Hematopoietic multipotent progenitor cell treated with erythropoietin and hydrocortisone succinate and interleukin-3 and kit ligand, for 4 days (in vitro differentiated cells): ENCODE data around the gene TSC22D2.
"Not testable (repeated sequence)": the region's sequence is repeated elsewhere in the genome, so short reads cannot be mapped to it uniquely, and the experiment has no call there.

ENCODE experiments used
- DNase-seq: peaks from one replicate; pipeline ENCODE4 v3.0.0-alpha.2; 2015

The TSC22D2 gene

DNA sequence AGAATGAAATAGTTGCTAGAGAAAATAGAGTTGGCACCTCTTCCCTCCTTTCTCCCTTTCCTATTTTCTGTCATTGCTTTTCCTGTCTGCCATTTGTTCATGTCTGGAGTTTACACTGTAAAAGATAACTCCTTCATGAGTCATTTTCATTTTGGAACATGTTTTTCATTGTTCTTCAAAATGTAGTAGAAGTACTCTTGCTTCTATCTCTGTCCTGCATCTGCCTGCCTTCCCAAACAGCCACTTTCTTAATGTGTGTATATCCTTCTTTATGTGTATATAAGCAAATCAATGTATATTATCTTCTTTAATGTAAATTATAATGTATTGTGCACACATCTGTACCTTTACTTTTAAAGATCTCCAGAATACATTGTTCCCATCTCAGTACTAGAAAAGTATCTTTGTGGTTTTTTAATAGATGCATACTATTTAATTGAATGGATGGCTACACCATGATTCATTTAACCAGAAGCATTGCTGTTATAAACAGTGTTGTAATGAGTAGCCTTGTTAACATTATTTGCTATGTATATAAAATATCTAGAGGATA, 41.1 kb downstream of the TSC22D2 start:
- DNase-seq, result peak; percentile 68

DNA sequence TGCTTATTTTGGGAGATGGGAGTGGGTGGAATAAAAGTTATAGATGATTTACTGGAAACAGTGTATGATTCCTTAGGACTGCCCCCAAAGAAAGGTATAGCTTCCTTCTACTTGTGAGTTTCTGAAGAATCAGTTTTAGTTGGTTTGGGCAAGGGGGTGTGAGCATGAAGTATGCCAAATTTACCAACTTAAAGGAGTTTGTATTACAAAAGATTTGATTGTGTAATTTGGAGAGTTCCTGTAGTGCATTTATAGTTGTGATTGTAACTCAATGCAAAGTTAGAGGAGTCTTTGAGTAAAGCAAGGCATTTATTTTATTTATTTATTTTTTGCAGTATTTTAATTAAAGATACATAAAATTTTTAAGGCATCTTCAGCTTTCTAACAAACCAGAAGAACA, 42.8 kb downstream of the TSC22D2 start:
- peak; percentile 73 for DNase-seq

DNA sequence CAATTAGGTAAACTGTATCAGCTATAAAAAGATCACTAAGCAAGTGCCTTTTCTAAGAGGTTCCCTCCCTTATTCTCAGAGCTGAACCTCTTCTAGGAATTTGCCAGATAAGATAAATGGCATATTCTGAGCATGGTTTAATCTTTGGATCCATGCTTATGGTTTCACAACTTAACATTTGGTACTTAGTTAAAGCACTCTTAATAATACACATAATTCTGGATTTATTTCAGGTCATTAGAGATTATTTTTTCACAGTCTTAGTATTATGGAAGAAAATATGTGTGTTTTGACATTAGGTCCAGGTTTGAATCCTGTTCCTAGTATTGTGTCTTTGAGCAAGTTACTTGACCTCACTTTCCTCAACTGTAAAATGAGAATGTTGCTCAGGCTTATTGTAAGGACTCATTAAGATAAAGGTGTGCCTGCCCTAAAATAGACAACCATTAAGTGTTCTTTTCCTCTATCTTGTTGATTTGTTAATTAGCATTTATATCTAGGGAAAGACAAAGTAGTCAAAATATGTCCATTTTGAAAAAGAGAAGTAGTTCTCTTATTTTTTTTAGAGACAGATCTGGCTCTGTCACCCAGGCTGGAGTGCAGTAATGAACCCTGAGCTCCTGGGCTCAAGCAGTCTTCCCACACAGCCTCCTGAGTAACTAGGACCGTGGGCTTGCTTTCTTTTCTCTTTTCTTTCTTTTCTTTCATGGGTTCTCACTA, 43.4 kb downstream of the TSC22D2 start:
- peak; percentile 86 for DNase-seq

DNA sequence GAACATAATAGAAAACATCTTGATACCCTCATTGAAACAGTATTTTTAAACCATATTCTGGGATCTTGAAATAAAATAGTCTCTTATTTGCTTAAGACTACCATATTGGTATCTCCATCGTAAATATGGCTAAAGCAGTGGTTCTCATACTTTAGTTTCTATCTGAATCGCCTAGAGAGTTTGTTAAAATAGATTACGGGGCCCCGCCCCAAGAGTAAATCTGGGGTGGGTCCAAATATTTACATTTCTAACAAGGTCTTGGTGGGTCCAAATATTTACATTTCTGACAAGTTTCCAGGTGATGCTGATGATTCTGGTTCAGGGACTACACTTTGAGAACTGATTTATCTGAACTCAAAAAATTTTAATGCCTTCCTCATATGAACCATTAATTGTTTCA, 45.3 kb downstream of the TSC22D2 start:
- no peak for DNase-seq

DNA sequence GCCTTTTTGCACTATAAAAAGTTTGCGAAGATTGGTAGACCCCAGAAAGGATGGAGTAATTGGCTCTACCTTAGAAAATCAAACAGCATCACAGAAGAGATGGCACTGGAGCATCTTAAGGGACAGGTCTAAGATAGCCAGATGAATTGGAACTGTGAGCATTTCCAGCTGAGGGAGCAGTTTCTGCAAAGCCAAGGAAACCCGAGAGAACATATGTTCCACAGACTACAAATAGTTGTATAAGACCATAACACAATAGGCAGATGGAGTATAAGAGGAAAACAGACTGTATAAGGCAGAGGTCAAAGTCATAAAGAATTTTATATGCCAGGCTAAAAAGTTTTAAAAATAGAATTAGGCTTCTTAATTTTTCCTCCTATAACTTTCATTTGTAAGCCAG, 46.0 kb downstream of the TSC22D2 start:
- DNase-seq, result no peak

DNA sequence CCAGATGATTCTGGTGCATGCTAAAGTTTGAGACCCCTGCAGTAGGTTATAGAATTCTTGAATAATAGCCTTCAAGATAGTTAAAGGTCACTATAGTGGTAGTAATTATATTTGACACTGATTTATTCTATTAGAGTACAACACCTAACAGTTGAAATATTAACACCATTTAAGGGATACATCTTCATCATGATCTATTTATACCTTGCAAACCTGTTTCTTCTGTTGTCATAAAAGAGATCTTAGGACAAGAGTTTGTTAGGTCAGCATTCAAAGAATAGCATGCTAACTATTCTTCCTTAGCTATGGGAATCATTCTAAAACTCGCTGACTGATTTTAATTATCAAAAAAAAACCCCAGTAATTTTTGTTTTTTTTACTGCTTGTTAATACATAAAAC, 46.5 kb downstream of the TSC22D2 start:
- no peak for DNase-seq

DNA sequence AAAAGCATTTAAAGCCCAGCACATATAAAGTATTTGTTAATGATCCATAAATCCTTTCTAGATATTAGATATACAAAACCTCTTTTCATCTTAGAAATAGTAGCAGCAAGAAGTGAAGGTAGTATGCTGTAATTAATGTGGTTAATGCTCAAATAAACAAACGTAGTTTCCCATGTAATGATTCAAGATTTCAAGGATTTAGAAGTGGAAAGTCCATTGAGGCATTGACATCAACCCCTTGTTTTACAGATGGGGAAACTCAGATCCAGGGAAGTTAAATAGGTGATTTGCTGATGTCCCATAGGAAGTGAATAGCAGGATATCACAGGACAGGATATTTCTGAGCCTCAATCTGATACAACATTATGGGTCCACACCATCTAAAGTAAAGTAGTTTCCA, 47.2 kb downstream of the TSC22D2 start:
- DNase-seq, result no peak

DNA sequence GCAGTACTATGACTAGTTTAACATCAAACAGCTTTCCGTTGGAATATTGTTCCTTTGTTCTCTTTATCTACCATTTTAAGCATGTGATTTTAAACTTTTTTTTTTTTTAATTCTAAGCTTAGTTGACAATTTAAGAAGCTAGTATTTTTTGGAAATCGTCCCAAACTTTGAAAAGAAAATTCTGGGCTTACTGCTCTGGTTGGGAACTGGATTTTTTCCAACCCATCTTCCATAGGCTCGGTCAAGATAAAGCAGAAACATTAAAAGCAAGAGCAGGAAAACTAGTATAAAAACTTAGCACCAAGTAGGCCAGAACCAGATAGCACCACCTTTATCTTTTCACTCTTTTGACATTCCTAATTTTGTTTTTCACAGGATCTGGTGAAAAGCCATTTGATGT, 49.9 kb downstream of the TSC22D2 start:
- DNase-seq, result no peak

DNA sequence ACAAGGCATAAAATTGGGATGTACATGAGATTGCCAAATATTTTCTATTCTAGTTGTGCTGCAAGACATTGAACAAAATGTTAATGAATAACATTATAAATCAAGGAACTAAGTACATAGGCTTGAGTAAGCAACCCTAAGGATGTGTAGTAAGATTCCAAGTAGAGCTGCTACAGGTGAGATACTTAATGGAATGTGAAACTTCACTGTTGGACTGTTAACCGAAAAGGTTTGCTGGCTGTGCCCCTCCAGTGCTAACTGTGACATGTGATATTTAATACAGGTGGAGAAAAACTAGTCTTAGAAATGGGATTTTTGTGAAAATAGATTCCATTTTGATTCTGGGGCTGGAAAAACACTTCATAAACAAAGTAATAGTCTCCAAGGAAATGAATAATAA, 52.4 kb downstream of the TSC22D2 start:
- DNase-seq, result no peak

DNA sequence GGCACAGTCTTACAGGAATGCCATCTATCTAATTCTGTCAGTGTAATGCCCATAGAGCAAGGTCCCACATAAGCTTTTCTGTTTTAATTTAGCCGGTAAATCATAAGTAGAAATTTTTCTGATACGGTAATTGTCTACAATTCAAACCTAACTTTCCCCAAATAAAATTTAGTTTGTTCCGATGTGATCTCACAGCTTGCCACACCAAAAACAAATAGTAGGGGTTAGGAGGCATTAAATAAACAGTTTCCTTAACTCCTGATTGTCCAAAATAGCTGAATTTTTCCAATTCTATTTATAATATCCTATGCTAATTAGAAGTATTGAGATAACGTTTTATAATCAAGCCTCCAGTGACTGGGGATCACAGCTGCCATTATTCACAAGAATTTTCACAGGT, 53.3 kb downstream of the TSC22D2 start:
- no peak for DNase-seq

DNA sequence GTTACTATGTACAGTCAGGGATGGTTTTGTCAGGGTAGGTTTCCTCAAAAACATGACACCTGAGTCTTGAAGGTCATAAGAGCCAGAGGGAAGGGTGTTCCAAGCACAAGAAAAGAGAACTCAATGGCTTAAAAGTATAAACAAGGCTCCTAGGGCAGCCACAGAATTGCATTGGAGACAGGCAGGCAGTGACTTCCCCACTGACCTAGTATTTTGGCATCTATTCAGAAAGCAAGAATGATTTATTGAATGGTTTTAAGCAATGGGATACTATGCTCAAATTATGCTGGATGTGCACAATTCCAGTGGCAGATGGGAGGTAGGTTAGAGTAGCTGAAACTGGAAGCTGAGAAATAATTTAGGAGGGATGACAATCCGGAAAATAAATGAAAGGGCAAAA, 54.0 kb downstream of the TSC22D2 start:
- DNase-seq, result peak; percentile 18

DNA sequence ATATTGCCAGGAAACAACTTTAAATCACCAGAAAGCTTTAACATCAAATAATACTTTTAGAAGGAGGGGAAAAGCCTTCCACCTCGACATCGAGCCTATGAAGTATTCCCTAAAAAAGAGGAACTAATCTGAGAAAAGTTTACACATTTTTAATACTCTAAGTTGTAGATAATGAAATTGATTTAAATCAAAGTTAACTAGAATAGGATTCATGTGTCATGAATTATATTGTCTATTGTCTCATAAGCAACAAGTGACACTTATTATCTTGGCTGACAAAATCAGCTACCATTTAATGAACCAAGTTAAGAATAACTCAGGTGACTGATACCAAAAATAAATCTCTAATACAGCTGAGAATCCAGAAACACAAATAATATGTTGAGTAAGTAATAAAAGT, 56.6 kb downstream of the TSC22D2 start:
- DNase-seq, result no peak

DNA sequence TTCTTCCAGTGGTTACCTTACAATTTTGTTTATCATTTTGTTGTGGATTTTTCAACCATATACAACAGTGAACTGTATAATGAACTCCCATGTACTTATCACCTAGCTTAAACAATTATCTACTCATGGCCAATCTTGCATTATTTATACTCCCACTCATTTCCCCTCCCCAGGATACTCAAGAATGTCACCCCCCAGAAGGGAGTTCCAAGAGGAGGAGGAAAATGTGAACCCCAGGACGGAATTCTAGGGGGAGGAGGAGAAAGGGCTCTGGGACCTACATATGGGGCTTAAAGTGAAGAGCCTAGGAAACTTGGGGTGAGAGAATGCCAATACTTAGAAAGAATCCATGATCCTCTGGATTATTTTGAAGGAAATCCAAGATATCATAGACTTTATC, 59.3 kb downstream of the TSC22D2 start:
- no peak for DNase-seq

DNA sequence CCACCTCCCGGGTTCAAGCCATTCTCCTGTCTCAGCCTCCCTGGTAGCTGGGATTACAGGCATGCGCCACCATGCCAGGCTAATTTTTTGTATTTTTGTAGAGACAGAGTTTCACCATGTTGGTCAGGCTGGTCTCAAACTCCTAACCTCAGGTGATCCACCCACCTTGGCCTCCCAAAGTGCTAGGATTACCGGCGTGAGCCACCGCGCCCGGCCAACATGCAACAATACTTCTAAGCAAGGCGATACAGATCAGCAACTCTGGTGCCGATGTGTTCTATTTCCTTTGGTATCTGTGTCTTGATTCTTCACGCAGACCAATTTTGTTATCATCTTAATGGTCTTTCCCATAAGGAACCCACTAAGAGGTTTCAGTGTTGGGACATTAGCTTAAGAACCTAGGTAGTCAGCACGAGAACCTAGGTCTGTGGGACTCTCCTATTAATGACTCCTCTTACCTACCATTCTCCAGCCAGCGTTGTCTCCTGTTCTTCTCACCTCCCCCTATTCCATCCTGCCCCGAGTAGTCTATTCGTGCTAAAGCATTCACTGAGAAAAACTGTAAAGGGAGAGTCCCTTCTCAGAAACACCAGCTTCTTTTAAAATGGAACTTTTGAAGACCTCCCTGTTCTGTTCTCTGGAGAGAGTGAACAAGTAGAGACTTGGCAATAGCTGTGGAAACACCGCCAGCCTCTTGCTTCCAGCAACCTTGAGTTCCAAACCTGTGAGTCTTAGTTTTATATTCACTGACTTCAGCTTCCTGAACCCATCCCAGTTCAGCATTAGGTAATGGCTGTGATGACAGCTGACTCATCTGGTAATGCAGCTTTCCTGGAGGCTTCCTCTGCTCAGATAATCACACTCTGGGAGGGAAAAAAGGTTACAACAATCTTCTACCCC, 61.2 kb downstream of the TSC22D2 start:
- DNase-seq, result no peak

DNA sequence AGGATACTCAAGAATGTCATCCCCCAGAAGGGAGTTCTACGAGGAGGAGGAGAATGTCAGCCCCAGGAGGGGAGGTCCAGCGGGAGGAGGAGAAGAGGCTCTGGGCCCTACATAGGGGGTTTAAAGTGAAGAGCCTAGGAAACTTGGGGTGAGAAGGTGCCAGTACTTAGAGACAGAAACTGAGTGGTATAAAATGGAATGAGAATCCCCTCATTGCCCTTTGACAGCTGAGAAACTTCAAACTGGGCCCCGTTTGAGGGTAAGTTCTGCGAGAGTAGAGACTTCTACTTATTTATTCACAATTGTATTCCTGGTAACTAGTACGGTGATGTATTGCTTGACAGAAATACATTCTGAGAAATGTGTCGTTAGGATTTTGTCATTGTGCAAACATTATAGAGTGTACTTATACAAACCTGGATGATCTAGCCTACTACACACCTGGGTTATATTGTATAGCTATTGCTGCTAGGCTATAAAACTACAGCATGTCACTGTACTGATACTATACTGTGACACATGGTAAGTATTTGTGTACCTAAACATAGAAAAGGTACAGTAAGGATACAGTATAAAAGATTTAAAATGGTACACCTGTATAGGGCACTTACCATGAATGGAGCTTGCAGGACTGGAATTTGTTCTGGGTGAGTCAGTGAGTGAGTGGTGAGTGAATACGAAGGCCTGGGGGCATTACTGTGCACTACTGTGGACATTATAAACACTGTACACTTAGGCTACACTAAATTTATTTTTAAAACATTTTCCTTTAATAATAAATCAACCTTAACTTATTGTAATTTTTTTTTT, 62.0 kb downstream of the TSC22D2 start:
- DNase-seq, result no peak

DNA sequence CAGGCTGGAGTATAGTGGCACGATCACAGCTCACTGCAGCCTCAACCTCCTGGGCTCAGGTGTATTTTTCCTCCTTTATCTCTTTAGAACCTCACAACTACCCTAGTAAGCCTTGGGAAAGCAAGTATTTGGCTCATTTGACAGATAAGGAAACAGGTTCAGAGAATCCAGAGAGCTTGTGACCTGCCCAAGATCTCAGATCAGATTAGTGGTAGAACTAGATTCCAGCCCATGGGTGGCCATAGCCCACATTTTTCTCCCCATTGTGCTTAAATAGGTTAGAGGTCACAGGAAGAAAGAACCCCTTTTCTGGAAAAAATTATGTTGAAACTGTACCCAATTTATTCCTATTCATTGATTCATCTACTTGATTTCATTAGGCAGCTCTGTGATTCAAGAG, 64.3 kb downstream of the TSC22D2 start:
- DNase-seq, result no peak

DNA sequence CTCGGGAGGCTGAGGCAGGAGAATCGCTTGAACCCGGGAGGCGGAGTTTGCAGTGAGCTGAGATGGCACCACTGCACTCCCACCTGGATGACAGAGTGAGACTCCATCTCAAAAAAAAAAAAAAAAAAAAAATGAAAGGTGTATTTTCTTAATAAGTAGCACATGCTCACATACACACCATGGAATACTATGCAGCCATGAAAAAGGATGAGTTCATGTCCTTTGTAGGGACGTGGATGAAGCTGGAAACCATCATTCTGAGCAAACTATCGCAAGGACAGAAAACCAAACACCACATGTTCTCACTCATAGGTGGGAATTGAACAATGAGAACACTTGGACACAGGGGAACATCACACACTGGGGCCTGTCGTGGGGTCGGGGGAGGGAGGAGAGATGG, 65.1 kb downstream of the TSC22D2 start:
- not testable (repeated sequence) for DNase-seq

DNA sequence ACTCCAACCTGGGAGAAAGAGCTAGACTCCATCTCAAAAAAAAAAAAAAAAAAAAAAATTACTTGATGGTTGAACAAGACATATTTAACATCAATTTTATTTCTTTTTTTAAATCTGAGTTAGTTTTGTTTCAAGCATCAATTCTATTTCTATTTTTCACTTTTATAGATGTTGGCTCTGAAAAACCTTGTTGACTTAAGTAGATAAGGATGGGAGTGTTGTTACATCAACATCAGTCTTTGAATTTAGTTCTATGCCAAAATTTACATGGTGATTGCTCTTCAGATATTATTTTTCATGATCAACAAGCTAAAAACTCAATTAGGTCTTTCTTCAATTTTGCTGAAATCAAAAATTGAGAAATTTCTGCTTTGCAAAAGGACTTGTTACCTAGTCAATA, 71.3 kb downstream of the TSC22D2 start:
- DNase-seq, result no peak

DNA sequence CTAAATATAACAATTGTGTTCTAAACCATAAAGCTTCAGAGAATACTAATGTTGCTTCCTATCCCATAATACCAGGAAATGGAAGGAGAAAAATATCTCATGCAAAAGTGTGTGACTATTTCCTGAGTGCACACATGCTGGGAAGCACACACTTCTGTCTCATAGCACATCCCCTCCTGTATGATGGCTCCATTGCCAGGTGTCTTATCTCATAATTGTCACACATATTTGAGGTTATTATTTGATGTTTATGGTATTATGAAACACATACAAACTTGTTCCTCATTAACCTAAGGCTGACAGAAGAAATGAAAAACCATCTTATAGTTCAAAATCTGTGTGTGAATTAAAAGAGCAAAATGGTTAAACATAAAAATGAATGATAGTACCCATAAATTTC, 72.8 kb downstream of the TSC22D2 start:
- DNase-seq, result peak; percentile 20

DNA sequence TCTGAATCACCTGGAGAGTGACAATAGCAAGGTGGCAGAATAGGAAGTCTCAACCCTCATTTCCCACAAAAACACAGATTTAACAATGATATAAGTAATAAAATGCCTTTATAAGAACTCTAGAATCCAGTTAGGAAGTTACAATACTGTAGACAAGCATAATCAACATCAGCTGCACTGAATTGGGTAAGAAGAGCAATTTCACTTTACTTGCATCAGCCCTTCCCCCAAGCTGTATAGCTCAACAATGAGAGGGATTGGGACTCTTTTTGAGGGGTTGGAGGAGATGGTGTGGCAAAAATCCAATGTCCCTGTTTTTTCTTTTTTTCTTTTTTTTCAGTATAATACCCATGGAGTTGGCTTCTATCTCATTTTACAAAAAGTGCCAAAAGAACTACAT, 75.1 kb downstream of the TSC22D2 start:
- DNase-seq, result no peak

DNA sequence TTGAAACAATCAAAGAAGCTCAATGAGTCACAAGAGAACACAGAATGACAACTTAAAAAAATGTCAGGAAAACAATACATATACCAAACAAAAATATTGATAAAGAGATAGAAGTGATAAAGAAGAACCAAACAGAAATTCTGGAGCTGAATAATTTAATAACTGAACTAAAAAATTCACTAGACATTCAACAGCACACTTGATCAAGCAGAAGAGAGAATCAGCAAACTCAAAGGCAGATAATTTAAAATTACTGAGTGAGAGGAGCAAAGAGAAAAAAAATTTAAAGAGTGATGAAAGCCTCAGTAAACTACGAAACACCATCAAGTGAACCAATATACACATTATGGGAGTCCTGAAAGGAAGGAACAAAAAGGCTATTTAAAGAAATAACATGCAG, 76.3 kb downstream of the TSC22D2 start:
- DNase-seq, result no peak

DNA sequence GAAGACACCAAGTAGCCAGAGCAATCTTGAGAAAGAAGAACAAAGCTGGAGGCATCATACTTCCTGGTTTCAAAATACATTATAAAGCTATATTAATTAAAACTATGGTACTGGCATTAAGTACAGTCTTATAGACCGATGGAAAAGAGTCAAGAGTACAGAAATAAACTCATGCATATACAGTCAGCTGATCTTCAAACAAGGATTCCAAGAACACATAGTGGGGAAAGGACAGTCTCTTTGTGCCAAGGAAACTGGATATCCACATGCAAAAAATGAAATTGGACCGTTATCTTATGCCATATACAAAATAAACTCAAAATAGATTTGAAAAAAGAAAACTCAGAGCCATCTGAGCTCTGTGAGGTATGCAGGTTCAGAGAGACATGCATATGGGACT, 80.8 kb downstream of the TSC22D2 start:
- DNase-seq, result no peak

DNA sequence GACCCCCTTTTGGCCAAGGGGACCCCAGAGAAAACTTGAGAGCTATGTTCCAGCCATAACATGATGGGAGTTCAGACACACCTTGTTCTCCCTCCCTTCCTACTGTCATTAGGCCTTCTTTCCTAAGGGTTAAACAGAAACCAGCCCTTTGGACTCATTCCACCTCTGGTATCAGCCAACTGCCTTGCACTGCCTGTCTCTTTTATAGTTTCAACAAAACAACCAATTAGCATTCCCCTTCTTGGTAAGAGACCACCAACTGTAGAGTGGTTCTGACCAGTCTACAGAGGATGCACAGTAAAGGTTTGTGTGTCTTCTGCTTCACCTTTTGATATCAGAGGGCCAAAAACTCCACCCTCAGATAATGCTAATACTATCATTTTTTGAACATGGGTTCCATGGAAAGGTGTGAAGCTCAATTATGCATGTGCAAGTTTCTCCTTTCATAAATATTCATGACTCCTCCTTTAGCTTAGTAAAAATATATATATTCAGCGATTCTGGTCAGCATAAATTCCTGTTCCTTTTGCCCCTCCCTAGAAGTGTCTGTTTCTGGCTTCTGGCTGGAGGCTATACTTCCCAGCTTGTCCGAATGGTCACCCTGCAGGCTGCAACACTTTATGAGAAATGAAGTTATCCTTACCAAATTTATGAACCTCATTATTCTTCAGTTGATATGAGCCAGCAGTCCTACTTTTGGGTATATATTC, 82.3 kb downstream of the TSC22D2 start:
- DNase-seq, result no peak
